Tibial nerve (tissue), 4 donors: Measurements from ENCODE around the gene GRHL1.

ENCODE experiments used
- CTCF ChIP-seq, 5 experiments: fragments of 200-600 bp in 3 of 5; fragments of 450-650 bp in 2 of 5; sonication (generic) in 3 of 5; IDR thresholded peaks; one replicate each; pipeline ENCODE4 v1.5.1; 2016 to 2019; ENCODE audit warnings: antibody characterized with exemption in 5 of 5, mild to moderate bottlenecking in 3 of 5, moderate library complexity in 2 of 5
- EP300 ChIP-seq, 2 donors: sonication (generic); formaldehyde crosslinking; IDR thresholded peaks; one replicate each; pipeline ENCODE4 v1.6.1; 2017; ENCODE audit warnings: antibody characterized with exemption in 2 of 2, mild to moderate bottlenecking in 1 of 2
- POLR2A ChIP-seq, 2 donors: fragments of 450-650 bp; IDR thresholded peaks; one replicate each; pipeline ENCODE4 v1.6.1; 2017; ENCODE audit warnings: antibody characterized with exemption in 2 of 2, mild to moderate bottlenecking in 2 of 2, moderate library complexity in 2 of 2

- TF ChIP-seq POLR2A (IDR thresholded peaks at IDR 0.05) (no peak), CTCF (IDR thresholded peaks at IDR 0.05) (no peak), EP300 (IDR thresholded peaks at IDR 0.05) (no peak)
Observed at GRCh38 chr2:9954136-9954535, 2.6 kb downstream of the GRHL1 start.
